ENCODE measurements around the gene TRIM74. TPM values are rescaled to one million over a fixed set of nuclear protein-coding genes. Genes with fewer than 3 reads are reported as not detected.
"Not testable (repeated sequence)": the region's sequence is repeated elsewhere in the genome, so short reads cannot be mapped to it uniquely, and the experiment has no call there.

The TRIM74 gene
- polyA plus RNA-seq (ENCODE audit: insufficient read length in 12 of 12) = 1 to 10 TPM in 1 of 12 donors, under 1 TPM in 6, not detected in 5; 0.35 to 1.7 (median 0.82) TPM
- long read RNA-seq, donor 1 = 0 reads
- long read RNA-seq, donor 2 = 0 reads
- long read RNA-seq, donor 3 = 0 reads
- long read RNA-seq, donor 4 = 0 reads
- long read RNA-seq, donor 5 = 0 reads
- long read RNA-seq, donor 6 = 0 reads
- long read RNA-seq, donor 7 = 0 reads
- long read RNA-seq, donor 8 = 0 reads
- long read RNA-seq, donor 9 = 0 reads
- long read RNA-seq, donor 10 = 0 reads
- long read RNA-seq, donor 11 = 0 reads

DNA sequence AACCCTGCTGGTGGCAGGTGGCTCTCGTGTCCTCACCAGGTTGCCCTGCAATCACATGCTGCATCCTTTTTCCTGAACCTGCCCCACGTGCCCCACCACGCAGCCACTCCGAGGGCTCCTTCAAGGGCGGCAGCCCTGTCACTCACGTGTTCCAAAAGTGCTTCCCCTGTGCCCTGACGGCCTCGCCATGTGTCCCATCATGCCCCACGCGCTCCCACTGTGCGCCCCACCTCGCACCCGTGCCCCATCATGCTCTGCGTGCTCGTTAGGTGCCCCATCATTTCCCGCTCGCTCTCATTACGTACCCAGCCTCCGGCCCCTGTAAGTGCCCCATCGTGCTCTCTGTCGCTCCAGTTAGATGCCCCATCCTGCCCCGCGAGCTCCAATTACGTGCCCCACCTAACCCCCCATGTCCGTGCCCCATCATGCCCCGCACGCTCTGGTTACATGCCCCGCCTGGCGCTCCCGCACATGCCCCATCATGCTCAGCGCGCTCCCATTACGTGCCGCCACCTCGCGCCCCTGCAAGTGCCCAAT, at the start of gene TRIM74:
TRIM74 (minus strand) TSS at position 487 of the 537 bp plus-strand sequence. CDS start 3,309 bp downstream, outside the sequence.
- DNase-seq = not testable (repeated sequence)

DNA sequence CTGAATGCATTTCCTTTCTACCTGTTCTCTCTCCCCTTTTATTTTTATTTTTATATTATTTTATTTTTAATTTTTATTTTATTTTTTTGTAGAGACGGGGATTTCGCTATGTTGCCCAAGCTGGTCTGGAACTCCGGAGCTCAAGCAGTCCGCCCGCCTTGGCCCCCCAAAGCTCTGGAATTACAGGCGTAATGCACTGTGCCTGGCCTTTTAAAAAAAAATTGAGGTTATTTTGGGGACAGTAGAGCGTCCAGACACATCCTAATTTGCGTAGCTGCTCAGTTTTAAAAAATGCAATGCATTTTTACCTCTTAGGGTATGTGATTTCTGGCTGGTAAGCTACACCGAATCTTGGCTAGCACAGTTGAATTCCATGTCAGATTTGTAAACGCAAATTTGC, 37.2 kb upstream of the TRIM74 start:
- DNase-seq = not testable (repeated sequence)

DNA sequence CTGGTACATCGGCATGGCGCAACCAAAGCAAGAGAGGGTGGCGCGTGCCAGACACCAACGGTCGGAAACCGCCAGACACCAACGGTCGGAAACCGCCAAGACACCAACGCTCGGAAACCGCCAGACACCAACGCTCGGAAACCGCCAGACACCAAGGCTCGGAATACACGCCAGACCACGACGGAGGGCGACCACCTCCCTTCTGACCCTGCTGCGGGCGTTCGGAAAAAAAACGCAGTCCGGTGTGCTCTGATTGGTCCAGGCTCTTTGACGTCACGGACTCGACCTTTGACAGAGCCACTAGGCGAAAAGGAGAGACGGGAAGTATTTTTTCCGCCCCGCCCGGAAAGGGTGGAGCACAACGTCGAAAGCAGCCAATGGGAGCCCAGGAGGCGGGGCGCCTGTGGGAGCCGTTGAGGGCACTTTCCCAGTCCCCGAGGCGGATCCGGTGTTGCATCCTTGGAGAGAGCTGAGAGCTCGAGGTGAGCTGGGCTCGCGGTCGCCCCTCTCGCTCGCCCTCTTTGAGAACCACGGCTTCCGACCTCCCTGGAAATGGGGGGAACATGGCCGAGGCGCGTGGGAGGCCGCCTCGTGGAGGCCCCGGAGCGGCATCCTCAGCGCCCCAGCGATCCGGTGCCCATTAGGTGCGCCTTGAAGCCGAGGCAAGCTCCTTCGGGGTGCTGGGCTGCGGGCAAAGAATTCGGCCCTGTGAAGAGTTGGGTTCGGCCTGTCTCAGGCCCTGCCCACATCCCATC, 36.6 kb upstream of the TRIM74 start:
- DNase-seq = peak; percentile 87

DNA sequence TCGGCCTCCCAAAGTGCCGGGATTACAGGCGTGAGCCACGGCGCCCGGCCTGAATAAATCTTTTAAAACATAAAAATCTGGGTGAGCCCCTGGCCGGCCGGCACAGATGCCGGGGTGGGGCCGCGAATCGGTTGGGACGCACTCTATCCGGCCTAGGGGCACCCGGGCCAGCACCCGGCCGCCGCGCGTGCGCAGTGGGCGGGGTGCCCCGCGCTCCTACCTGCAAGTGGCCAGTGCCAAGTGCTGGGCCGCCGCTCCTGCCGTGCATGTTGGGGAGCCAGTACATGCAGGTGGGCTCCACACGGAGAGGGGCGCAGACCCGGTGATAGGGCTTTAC, 36.1 kb upstream of the TRIM74 start:
- DNase-seq = not testable (repeated sequence)

DNA sequence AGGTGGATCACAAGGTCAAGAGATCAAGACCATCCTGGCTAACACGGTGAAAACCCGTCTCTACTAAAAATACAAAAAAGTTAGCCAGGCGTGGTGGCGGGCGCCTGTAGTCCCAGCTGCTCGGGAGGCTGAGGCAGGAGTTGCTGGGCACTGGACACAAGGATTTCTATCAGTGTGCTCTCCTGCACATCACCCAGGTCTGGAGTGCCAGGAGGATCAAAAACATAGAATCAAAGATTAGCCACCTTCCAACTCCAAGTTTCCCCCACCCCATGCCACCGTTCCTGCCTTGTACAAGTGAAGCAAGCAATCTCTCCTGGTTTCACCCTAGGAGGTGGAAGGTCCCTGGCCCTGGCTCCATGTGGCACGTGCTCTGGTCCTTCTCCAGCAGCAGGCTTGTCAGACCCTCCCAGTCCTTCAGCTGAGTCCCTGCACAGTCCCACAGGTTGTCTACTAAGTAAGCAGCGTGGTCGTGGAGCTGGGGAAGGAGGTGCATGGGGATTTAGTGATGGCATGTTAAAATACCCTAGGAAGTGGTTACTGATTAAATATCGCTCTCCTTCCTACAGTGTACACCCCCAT, 28.7 kb upstream of the TRIM74 start:
- DNase-seq = not testable (repeated sequence)

DNA sequence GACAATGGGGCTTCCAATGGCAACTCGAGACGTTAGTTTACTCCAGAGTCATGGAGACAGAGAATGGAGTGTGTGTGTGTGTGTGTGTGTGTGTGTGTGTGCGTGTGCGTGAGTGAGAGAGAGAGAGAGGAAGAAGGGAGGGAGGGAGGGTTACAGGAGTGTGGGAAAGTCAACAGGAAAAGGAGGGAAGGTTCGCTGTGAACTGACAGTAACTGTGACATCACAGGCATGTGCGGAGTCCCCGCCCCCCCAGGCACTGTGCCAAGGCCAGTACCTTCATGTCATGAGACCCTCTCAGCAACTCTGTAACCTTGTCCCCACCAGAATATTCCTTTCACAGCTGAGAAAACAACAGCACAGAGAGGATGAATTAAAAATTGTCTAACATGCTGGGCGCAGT, 28.2 kb upstream of the TRIM74 start:
- not testable (repeated sequence) for DNase-seq

DNA sequence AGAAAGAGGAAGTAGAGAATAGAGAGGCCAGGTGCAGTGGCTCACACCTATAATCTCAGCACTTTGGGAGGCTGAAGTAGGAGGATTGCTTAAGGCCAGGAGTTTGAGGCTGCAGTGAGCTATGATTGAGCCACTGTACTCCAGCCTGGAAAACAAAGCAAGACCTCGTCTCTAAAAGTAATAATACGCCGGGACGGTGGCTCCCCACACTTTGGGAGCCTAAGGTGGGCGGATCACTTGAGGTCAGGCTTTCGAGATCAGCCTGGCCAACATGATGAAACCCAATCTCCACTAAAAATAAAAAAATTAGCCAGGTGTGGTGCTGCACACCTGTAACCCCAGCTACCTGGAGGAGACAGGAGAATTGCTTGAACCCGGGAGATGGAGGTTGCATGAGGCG, 26.2 kb upstream of the TRIM74 start:
- DNase-seq = not testable (repeated sequence)

DNA sequence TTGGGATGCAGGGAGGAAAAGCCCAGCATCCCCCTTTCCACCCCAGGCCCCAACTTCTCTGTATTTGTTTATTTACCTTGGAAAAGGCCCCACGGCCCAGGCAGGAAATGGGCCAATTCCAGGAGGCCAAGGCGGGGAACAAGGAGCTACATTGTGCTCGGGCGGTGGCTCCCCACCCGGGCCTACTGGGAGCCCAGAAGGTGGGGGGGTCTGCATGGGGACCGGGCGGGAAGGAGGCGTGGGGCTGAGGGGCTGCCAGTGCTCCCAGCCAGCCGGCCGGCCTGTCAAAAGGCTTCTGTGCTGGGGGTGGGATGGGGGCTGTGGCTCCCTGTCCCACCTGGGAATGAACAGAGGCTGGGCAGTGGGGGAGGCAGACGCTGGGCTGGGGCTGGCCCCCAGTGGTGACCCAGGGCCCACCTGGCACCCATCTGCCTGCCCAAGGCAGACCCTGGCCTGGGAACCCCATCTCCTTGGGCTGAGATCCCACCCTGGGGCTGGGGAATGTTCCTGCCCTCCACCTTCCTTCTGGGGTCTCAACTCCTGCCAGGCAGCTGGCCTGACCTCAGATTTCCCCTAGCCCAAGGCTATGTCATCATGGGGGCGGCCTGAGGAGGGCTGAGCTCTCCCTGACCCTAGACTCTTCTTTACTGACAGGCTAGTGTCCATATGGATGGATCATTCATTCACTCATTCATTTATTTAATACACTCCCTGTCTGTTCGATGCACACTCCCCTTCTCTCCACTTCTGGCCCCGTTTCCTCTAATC, 21.1 kb upstream of the TRIM74 start:
- not testable (repeated sequence) for DNase-seq

DNA sequence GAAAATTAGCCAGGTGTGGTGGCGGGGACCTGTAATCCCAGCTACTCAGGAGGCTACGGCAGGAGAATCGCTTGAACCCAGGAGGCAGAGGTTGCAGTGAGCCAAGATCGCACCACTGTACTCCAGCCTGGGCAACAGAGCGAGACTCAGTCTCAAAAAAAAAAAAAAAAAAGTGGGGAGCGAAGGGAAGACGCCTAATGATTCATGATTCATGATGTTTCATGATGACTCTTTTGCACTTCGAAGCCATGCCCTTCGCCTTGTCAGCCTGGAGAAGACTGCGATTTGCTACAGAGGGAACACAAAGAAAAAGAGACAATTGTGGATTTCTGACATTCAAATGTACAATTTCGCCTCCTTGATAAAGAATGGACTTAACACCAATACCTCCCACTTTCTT, 12.8 kb upstream of the TRIM74 start:
- DNase-seq = not testable (repeated sequence)

DNA sequence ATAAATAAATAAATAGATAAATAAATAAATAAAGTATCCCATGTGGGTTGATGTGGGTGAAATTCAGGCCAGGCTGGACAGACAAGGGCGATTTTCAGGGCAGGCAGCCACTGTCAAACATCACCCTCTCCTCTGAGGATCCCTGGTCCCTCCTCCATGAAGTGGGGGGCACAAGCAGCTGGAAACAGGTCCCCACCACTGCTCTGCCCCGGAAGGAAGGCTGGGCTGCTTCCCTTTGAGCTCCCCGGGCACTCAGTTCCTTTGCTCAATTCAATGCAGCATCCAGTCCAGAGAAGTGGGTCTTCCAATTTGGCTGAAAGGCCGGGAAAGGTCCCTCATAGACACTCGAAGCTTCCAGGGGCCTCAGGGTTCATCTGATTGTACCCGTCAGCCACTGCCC, 11.1 kb upstream of the TRIM74 start:
- DNase-seq = not testable (repeated sequence)

DNA sequence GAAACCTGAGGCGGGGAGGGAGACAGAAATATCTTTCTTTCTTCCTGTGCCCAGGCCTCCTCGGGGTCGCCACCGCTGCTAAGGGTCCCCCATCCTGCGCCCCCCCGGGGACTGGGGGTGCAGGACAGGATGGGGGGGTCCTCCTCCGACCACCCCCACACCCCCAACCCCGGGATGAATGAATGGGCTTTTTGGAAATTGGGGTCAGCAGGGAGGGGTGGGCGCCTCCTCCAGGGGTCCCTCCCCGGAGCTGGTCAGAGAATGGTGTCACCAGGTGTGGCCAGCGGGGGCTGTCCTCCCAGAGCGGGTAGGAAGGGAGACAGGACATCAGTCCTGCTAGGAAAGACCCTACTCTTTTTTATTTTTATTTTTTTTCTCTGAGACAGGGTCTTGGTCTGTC, 7.2 kb upstream of the TRIM74 start:
- not testable (repeated sequence) for DNase-seq

DNA sequence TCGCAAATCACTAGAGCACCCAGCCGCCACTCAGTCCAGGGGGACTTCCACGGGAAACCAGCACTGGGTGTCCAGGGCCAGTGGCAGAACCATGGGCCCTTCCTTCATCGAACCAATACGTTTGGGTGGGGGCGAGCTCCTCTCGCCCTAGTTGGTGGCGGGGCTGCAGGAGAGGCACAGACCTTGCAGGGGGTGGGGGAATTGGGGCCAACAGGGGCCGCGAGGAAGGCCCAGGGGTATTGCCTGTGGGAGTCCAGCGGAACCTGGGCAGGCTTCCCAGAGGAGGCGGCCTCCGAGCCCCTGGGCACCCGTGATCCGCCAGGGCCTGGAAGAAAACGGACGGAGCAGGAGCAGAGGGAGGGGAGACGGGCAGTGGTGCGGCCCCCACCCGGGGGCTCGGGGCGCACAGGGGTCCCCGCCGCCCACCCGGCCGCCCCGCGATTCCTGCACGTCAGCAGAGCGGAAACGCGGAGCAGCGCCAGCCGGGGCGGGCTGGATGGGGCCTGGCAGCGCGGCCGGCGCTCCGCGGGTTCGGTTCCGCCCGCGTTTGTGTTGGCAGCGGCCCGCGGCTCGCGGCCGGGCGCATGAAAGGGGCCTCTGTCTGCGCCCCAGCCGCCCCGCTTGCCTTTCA, 6.5 kb upstream of the TRIM74 start:
- DNase-seq = not testable (repeated sequence)

DNA sequence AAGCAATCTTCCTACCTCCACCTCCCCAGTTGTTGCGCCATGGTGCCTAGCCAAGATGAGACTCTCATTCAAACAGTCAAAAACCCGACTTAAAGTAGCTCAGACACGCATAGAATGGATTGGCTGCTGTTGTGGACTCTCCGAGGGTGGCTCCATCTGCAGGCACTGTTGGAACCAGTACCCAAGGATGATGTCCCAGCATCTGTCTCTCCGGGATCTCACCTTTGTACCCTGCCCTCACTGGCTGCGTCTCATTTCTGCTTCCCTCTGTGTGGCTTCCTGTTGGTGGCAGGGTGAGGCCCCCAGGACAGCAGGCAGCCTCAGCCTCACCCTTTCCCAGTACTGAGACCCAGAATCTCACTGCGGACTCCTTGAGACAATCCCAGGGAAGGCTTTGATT, 5.5 kb upstream of the TRIM74 start:
- DNase-seq = not testable (repeated sequence)

DNA sequence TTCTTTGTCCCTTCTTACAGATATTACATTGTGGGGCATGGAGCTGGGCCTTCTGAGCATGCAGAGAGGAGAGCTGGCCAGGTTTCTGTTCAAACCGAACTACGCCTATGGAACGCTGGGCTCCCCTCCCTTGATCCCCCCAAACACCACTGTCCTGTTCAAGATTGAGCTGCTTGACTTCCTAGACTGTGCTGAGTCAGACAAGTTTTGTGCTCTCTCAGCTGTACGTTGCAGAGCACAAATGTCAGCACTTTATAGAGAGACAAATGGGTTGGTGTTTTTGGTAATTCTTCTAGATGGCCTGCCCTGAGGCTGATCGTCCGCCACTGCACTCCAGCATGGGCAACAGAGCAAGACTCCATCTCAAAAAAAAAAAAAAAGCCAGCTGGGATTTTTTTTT, 2.2 kb upstream of the TRIM74 start:
- not testable (repeated sequence) for DNase-seq

DNA sequence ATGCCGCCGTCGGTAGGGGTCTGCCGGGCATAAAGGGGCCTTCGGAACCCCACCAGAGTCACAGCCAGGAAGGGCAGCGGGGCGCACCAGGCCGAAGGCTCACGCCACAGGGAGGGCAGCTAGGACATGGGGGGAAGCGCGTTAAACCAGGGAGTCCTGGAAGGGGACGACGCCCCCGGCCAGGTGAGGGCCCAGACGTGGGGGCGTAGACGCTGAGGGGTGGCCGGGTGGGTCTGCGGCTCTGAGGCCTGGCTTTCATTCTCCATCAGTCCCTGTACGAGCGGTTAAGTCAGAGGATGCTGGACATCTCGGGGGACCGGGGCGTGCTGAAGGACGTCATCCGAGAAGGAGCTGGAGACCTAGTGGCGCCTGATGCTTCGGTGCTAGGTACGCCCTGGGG, 422 bp upstream of the TRIM74 start:
- DNase-seq = not testable (repeated sequence)

DNA sequence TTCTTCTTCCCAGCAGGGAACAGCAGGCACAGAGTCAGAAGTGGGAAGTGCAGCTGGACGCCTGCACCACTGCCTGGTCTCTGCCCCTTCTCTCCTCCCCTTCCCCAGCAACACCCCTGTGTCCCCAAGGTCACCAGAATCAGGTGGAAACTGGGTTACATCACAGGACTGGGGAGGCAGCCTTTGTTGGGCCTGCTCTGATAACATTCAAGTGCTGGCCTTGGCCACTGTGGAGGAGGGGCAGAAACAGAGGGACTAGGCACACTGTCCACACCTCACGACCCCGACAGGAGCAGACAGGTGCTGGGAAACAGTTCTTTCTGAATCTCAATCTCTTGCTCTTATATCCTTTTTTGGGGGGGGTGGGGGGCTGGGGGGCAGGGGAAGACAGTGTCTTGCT, 2.4 kb downstream of the TRIM74 start:
- DNase-seq = not testable (repeated sequence)

DNA sequence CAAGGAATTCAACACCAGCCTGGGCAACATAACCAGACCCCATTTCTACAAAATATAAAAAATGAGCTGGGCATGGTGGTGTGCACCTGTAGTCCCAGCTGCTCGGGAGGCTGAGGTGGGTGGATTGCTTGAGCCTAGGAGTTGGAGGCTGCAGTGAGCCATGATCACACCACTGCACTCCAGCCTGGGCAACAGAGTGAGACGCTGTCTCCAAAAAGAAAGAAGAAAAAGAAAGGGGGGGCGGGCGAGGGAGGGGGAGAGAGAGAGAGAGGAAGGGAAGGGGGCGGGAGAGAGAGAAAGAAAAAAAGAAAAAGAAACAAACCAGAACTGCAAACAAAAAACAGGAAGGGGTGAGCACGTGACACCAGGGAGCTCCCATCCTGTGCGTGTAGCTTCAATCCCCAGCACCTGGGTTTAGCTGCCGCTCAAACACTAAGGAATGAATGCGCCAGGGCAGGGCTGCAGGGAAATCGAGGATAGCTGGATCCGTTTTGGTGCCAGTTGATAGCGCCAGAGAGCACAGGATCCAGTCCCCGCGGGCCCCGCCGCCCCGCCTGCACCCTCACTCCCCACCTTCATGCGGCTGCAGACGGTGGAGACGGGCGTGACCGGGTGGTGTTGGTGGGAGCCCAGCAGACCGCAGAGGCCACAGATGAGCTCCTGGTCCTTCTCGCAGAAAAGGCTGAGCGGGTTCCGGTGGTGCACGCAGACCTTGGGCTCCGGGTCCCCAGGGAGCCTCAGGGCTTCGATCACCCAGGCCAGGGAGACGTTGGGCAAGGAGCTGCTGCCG, 3.9 kb downstream of the TRIM74 start:
- DNase-seq = not testable (repeated sequence)

DNA sequence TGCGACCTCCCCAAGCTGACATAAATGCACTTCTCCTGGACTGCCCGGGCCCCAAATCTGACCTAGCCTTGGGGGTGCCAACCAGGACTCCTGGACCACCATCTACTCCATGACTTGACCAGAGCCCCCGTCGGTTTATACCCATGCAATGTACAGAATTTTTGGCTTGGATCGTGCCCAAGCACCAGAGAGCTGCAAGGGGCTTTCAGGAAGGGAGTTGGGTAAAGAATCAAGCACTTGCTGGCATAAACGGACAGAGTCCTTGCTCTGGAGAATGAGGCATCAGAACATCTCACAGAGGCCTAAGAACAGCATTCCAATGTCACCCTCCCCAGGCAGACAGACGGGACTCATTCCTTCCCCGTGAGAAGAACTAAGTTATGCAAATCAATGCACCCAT, 6.2 kb downstream of the TRIM74 start:
- not testable (repeated sequence) for DNase-seq

DNA sequence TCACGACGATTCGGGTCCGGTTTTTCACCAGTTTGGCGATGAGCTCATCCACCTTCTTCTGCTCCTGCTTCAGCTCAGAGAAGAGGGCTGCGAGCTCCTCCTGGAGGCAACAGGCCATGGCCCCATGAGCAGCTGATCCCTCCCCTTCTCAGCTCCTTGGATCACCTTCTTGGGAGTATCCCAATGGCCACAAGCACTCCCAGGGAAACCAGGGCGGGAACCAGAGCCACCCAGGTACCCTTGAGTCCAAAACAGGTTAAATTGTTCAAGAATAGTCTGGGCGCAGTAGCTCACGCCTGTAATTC, 8.0 kb downstream of the TRIM74 start:
- not testable (repeated sequence) for DNase-seq

DNA sequence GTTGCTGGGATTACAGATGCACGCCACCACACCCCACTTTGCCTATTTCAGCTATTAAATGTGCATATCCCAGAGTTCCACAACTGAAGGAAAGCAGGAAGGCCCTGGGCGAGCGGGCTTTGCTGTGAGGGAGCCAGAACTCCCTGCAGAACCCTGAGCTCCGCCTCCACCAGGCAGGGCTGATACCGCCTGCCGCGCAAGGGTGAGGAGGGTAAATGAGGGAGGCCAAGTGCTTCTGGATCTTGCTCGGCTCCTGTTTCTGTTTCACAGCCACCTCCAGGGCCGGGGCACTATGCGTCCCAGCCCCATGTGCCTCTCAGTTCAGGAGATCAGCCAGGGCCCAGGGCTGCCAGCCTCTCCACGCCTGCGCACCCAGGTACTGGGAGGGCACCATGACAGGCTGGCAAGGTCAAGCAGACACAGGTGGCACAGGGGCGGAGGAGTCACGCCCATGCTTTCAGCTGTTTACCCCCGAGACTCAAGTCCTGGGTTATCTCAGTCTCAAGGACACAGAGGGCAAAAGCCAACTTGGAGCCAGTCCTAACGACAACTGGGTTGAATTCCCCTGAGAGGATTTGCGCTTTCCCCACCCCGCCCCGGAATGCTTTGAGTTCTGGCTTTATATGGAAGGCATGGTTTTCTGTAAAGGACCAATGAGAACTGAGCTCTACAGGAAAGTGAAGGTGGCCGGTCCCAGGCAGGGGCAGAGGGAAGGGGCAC, 8.5 kb downstream of the TRIM74 start:
- not testable (repeated sequence) for DNase-seq
